ENCODE results near the gene ERAP2. TPM values are rescaled to one million over a fixed set of nuclear protein-coding genes. Genes with fewer than 3 reads are reported as not detected.
"Not testable (repeated sequence)": the region's sequence is repeated elsewhere in the genome, so short reads cannot be mapped to it uniquely, and the experiment has no call there.

ERAP2 gene
- total RNA-seq, 2 donors from 2014 or later, result 103 to 301 TPM

DNA sequence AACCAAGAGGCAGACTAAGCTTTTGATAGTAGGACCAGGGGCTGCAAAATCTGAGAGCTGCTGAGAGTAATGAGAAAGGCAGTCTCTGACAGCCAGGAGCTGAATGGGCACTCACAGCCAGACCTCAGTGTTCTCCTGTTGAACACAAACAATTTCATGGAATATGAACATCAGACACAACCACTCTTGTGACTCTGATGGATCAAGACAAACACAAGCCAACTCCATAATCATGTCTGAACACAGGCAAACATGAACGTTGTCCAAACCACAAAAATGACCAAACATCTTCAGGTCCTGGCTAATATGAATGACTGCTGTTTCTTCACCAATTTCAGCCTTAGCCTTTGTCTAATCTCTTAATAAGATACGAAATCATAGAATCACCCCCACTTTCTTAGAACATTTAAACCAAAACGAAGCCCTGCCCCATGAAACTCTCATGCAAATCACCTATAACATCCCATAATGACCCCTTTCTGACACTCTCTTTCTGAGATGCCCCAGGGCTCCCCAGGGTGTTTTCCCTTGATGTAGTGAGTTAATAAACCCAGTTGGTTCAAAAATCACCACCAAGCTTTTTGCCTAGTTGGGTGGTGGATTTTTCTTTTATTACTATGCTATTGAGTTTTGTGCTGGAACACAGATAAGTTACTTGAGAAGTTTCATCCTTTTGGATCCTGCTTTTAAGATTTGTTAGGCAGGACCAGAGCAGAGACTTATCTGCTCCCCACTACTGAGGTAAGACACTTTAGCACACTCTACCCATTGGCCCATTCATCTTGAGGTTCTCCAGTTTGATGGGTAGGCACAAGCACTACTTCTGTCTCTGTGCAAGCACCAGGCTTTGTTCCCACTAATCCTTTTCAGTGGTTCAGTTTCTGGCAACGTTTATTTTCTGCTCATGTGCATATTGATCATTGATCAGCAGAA, 5.9 kb upstream of the ERAP2 start:
- peak overlapping the region; percentile 98 for H3K27ac Mint-ChIP-seq
- H3K36me3 Mint-ChIP-seq, result peaks cover 16% of the 10 kb centered on the region
- peak overlapping the region; percentile 90 for H3K4me3 Mint-ChIP-seq
- peaks cover 52 to 63% of the 10 kb centered on the region in 2 donors for H3K4me1 Mint-ChIP-seq (ENCODE audit: low read depth in 2 of 2)
- H3K27me3 Mint-ChIP-seq, result no peaks in the 10 kb centered on the region
- no peaks in the 10 kb centered on the region for H3K9me3 Mint-ChIP-seq
- peak; percentile 89 to 90 for ATAC-seq
- DNase-seq (ENCODE audit: low spot score), result peak; percentile 84

DNA sequence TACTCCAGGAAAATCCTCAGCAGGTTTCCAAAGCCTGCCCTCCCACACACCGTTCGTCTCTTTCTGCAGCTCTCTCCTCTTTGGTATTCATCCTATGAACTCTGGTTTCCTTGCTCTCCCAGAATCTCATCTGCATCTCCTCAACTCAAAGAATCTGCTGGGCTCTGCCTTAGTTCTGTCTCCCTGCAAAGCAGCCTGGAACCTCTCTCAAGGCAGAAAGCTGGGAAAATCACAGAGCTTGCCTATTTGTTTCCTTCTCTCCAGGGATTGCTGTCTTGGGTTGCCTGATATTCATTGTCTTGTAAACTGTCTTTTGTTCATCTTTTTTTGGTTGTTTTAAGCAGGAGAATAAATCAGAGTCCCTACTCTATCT, 5.3 kb upstream of the ERAP2 start:
- no peak for DNase-seq (ENCODE audit: low spot score)
- H3K9me3 Mint-ChIP-seq, result no peaks in the 10 kb centered on the region
- H3K27ac Mint-ChIP-seq, result peak overlapping the region; percentile 98
- ATAC-seq, result no peak
- peaks cover 16% of the 10 kb centered on the region for H3K36me3 Mint-ChIP-seq
- H3K4me1 Mint-ChIP-seq (ENCODE audit: low read depth in 2 of 2), result peaks cover 58 to 69% of the 10 kb centered on the region in 2 donors
- H3K27me3 Mint-ChIP-seq, result no peaks in the 10 kb centered on the region
- H3K4me3 Mint-ChIP-seq, result peak overlapping the region; percentile 90

DNA sequence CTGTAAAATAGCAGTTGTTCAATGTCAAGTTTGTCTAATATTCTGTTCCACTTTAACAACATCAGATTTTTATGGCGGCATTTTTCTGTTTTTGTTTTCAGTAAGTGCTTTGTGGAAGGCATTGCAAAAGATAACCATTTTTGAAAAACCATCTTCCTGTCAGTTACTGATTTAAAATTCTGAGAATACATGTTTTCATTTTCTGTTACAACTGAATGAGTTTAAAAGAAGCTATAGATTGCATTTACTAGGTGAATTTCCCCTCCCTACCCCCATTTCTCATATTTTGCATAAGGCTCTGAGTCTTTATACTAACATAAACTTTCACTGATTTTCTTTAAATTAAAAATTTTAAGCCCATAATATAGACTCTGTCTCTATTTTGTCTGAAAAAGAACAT, 4.6 kb upstream of the ERAP2 start:
- Mint-ChIP-seq H3K36me3 (peaks cover 16% of the 10 kb centered on the region), H3K4me3 (peak overlapping the region; percentile 90), H3K4me1 (ENCODE audit: low read depth in 2 of 2) (peaks cover 59 to 74% of the 10 kb centered on the region in 2 donors), H3K27ac (peak overlapping the region; percentile 98), H3K9me3 (no peaks in the 10 kb centered on the region), H3K27me3 (no peaks in the 10 kb centered on the region)
- no peak for DNase-seq (ENCODE audit: low spot score)
- peak; percentile 18 to 55 for ATAC-seq

DNA sequence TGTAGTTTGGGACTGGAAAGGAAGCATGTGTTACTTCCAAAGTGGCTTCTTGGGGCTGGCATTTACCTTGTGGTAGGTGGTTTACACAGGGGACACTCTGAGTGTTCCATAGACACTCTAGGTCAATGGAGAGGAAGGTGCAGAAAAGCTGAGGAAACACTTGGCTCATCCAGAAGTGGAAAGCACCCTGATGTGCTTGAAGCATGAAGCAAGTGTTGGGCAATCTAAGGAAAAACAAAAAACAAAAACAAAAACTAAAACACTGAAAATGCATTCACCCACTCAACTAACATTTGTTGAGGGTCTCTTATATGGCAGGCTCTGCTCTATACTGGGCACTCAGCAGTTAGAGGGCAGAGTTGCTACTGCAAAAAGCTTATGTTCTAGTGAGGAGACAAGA, 2.9 kb upstream of the ERAP2 start:
- Mint-ChIP-seq H3K27ac (peak overlapping the region; percentile 98), H3K4me1 (ENCODE audit: low read depth in 2 of 2) (peaks cover 62 to 74% of the 10 kb centered on the region in 2 donors), H3K4me3 (peak overlapping the region; percentile 89)

DNA sequence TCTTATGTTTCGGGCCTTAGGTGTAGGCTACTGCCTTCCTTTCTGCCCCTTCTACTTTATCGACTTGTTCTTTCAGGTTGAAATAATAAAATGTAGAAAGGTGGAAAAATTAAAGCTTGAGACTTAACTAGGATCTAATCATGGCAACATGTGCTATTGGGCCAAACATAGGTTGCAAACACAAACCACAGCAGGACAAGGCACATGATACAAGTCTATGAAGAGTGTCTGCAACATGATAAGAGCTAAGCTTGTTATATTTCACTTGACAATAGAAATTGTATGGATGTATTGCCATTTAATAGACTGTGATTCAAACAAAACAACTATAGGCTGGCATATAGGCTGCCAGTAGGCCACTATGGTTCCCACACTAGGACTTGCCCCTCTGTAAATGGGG, 1.7 kb upstream of the ERAP2 start:
- Mint-ChIP-seq H3K4me1 (ENCODE audit: low read depth in 2 of 2) (peaks cover 55 to 66% of the 10 kb centered on the region in 2 donors), H3K27ac (peak overlapping the region; percentile 98)

More for the DNA sequence above, 2.9 kb upstream of the ERAP2 start:
- DNase-seq (ENCODE audit: low spot score) (no peak), ATAC-seq (peak in 1 of 2 donors; percentile 13)
- Mint-ChIP-seq H3K27me3 (no peaks in the 10 kb centered on the region), H3K9me3 (no peaks in the 10 kb centered on the region), H3K36me3 (peaks cover 16% of the 10 kb centered on the region)

DNA sequence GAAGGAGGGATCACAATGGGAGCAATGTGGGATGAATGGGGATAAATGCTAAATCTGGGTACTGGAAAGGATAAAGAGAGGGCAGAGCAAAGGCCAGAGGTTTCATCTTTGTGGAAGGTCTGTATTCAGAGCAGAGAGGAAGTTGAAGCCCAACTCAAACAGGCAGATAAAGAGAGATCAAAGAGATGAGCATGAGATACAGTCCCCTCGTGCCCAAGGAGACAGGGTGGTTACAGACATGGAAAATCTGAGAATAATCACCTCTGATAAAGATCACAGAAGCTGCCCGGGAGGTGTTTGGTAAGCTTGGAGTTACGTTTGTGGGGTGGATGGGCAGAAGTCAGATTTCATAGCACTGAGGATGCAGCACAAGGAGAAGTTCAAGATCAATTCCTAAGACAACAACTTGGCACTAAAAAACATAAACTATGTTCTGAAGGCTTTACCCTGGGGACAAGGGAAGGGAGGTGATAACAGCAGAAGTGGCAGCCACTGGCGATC, 459 bp upstream of the ERAP2 start:
- Mint-ChIP-seq H3K4me1 (ENCODE audit: low read depth in 2 of 2) (peaks cover 55 to 66% of the 10 kb centered on the region in 2 donors), H3K27ac (peak overlapping the region; percentile 98), H3K27me3 (no peaks in the 10 kb centered on the region), H3K36me3 (peaks cover 29% of the 10 kb centered on the region), H3K9me3 (no peaks in the 10 kb centered on the region), H3K4me3 (peak overlapping the region; percentile 89)
- peak; percentile 33 to 37 for ATAC-seq
- DNase-seq (ENCODE audit: low spot score), result no peak

More for the DNA sequence above, 1.7 kb upstream of the ERAP2 start:
- ATAC-seq (no peak), DNase-seq (ENCODE audit: low spot score) (no peak)
- H3K4me3 Mint-ChIP-seq, result peak overlapping the region; percentile 89
- no peaks in the 10 kb centered on the region for H3K9me3 Mint-ChIP-seq
- H3K27me3 Mint-ChIP-seq, result no peaks in the 10 kb centered on the region
- H3K36me3 Mint-ChIP-seq, result peaks cover 17% of the 10 kb centered on the region

DNA sequence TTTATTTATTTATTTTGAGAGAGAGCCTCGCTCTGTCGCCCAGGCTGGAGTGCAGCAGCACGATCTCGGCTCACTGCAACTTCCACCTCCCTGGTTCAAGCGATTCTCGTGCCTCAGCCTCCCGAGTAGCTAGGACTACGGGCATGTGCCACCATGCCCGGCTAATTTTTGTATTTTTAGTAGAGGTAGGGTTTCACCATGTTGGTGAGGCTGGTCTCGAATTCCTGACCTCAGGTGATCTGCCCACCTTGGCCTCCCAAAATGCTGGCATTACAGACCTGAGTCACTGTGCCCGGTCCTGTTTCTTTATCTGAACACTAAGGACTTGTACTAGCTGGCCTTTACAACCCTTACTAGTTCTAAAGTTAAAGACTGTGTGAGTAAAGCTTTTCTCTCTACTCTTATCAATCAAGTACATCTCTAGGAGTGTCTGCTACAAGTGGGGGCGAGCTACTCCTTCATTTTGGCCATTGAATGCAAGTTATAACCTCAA, 723 bp downstream of the ERAP2 start:
- H3K4me3 Mint-ChIP-seq, result peak overlapping the region; percentile 89
- H3K36me3 Mint-ChIP-seq, result peaks cover 41% of the 10 kb centered on the region
- peak overlapping the region; percentile 98 for H3K27ac Mint-ChIP-seq
- not testable (repeated sequence) for ATAC-seq; H3K27me3 Mint-ChIP-seq; DNase-seq (ENCODE audit: low spot score); H3K9me3 Mint-ChIP-seq
- H3K4me1 Mint-ChIP-seq (ENCODE audit: low read depth in 2 of 2), result peaks cover 61 to 68% of the 10 kb centered on the region in 2 donors

DNA sequence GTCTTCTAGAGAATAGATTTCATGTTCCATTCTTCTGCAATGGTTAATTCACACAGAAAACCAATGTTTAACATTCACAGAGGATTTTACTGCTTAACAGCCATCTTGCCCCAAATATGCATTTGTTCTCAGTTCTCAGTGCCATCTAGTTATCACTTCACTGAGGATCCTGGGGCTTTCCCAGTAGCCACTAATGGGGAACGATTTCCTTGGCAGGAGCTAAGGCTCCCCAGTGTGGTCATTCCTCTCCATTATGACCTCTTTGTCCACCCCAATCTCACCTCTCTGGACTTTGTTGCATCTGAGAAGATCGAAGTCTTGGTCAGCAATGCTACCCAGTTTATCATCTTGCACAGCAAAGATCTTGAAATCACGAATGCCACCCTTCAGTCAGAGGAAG, 3.4 kb downstream of the ERAP2 start:
- DNase-seq (ENCODE audit: low spot score), result no peak
- Mint-ChIP-seq H3K27ac (peak overlapping the region; percentile 79 to 89), H3K9me3 (no peaks in the 10 kb centered on the region), H3K4me1 (ENCODE audit: low read depth in 2 of 2) (peaks cover 65 to 70% of the 10 kb centered on the region in 2 donors), H3K4me3 (peak overlapping the region; percentile 86), H3K27me3 (no peaks in the 10 kb centered on the region), H3K36me3 (peaks cover 54% of the 10 kb centered on the region)
- ATAC-seq, result no peak

DNA sequence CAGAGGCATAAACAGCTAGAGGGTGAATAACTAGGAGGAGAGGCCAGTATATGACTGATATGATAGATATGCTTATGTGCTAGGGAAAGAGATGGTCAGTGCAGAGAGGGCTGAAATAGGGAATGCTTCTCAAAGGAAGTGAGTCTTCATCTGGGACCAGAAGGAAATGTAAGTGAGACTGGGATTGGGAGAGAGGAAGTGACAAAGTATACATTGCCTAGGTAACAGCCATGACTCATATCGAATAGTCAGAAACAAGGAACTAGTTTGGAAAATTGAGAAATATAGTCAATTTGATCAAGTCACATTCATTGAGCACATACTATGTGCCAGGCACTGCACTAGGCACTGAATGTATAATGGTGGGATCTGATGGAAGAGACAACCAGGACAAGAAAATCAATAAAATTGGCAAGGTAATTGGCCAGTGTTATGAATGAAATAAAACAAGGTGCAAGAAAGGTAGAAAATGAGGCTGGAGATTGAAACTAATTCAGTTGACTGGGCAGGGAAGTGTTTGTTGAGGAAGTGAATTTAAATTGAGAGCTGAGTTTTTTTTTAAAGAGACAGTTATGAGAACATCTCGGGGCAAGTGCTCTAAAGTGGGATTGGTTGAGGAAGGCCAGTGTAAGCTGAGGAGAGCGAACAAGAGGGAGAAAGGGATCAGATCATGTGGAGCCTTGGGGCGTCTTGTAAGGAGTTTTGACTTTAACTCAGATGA, 4.3 kb downstream of the ERAP2 start:
- Mint-ChIP-seq H3K36me3 (peaks cover 59% of the 10 kb centered on the region), H3K9me3 (no peaks in the 10 kb centered on the region), H3K4me3 (peak overlapping the region; percentile 86), H3K4me1 (ENCODE audit: low read depth in 2 of 2) (peaks cover 67 to 70% of the 10 kb centered on the region in 2 donors), H3K27me3 (no peaks in the 10 kb centered on the region), H3K27ac (peak overlapping the region; percentile 79 to 89)
- ATAC-seq, result no peak
- DNase-seq (ENCODE audit: low spot score), result no peak

DNA sequence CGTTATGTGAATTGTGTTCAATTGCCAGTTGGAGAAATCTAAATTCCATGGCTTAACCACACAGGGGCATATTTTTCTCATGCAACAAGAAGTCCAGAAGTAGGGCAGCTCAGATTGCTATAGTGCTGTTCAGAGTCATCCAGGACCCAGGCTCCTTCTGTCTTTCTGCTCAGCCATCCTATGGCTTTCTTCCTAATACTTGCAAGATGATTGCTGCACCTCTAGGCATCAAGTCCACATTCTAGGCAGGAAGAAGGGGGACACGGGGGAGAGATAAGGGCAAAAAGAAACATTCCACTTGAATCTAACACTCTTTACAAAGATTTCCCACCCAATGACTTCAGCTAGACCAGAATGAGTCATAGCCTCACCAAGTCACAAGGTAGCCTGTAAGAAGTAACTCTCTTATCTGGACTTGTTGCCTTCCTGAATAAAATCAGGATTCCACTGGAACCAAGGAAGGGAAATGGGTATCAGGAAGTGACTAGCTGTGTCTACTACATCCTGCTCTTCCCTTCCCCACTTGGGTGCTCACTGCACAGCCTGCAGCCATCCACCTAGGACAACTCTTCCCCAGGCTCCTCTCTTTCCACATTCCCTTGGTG, 5.3 kb downstream of the ERAP2 start:
- peaks cover 64% of the 10 kb centered on the region for H3K36me3 Mint-ChIP-seq

DNA sequence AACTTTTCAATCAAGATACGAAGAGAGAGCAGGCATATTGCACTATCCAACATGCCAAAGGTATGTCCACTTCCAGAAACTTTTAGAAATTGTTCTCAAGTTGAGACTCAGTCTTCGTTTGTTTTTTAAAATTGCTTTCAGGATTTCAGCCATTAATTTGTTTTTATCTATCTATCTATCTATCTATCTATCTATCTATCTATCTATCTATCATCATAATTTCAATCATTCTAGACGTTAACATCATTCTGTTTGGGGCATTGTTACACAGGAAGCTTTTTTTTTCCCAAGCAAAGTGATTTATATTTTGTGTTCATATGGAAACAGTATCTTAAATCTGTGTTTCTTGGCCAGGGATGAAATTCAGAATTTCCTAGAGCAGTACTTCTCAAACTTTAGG, 7.6 kb downstream of the ERAP2 start:
- DNase-seq (ENCODE audit: low spot score) (no peak), ATAC-seq (no peak)
- peak overlapping the region; percentile 86 for H3K4me3 Mint-ChIP-seq
- peak overlapping the region; percentile 79 to 89 for H3K27ac Mint-ChIP-seq
- H3K27me3 Mint-ChIP-seq, result no peaks in the 10 kb centered on the region
- H3K36me3 Mint-ChIP-seq, result peaks cover 68% of the 10 kb centered on the region
- peaks cover 70 to 72% of the 10 kb centered on the region in 2 donors for H3K4me1 Mint-ChIP-seq (ENCODE audit: low read depth in 2 of 2)
- H3K9me3 Mint-ChIP-seq, result no peaks in the 10 kb centered on the region

More for the DNA sequence above, 5.3 kb downstream of the ERAP2 start:
- no peaks in the 10 kb centered on the region for H3K9me3 Mint-ChIP-seq
- peaks cover 71% of the 10 kb centered on the region in 2 donors for H3K4me1 Mint-ChIP-seq (ENCODE audit: low read depth in 2 of 2)
- H3K27ac Mint-ChIP-seq, result peak overlapping the region; percentile 79 to 89
- DNase-seq (ENCODE audit: low spot score), result no peak
- no peaks in the 10 kb centered on the region for H3K27me3 Mint-ChIP-seq
- ATAC-seq, result peak; percentile 67 to 74
- peak overlapping the region; percentile 86 for H3K4me3 Mint-ChIP-seq

DNA sequence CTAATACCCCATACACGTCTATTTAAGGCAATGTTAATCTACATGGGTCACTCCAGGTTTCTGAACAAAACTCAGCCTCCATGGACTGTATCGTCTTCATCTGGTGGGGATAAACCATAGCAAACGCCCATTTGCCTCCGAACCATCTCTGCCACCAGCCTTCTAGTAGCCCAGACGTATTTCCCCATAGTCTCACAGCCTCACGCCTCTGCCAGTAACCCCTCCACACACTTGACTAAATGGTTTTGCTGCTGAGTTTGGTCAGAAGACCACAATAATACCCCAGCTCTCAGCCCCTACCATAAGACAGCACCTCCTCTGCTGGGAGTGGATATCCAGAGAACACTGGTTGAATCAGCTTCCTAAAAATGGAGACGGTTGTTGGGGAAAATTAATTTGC, 8.7 kb downstream of the ERAP2 start:
- DNase-seq (ENCODE audit: low spot score), result peak; percentile 76
- peak; percentile 71 to 82 for ATAC-seq
- Mint-ChIP-seq H3K9me3 (no peaks in the 10 kb centered on the region), H3K36me3 (peaks cover 73% of the 10 kb centered on the region), H3K27ac (peak overlapping the region; percentile 79 to 89), H3K4me1 (ENCODE audit: low read depth in 2 of 2) (peaks cover 64 to 71% of the 10 kb centered on the region in 2 donors), H3K27me3 (no peaks in the 10 kb centered on the region), H3K4me3 (peak overlapping the region; percentile 86)

Data from natural killer cell treated with Interleukin-12 subunit alpha and Interleukin-12 subunit beta and Interleukin-15 and Interleukin-18, amount 100 ng/mL, for 72 hours (primary cell).